ENCODE results near the gene GFPT2. TPM values are rescaled to one million over a fixed set of nuclear protein-coding genes. Genes with fewer than 3 reads are reported as not detected.
A peak's percentile ranks its signal among the peaks of the same experiment; 100 is the strongest.

The GFPT2 gene
- total and polyA plus RNA-seq, 8 donors, result 0.83 to 10.6 (median 4.2) TPM

GRCh38 chr5:180345186-180345585 lies 8.0 kb downstream of the GFPT2 start:
- TF ChIP-seq CTCF (IDR thresholded peaks at IDR 0.05), result no peak
- Histone ChIP-seq H3K27ac (no peak overlapping the region), H3K27me3 (no peaks in the 10 kb centered on the region), H3K9me3 (no peaks in the 10 kb centered on the region), H3K4me1 (no peaks in the 10 kb centered on the region), H3K36me3 (no peaks in the 10 kb centered on the region), H3K4me3 (no peak overlapping the region)
- no peak for DNase-seq
- ATAC-seq, result no peak
- WGBS, 2 donors, result 87 to 93% methylated on average over 8 of the region's 8 CpGs
- intact Hi-C loops (cut with DNase I), result no loop called here
- no peak for FAIRE-seq

- DNase-seq, result no peak
- no peaks in the 10 kb centered on the region for H3K36me3 ChIP-seq
- WGBS, 2 donors, result 89 to 97% methylated on average over 7 of the region's 7 CpGs
- intact Hi-C loops (cut with DNase I), result no loop called here
- H3K4me1 ChIP-seq, result no peaks in the 10 kb centered on the region
- H3K27me3 ChIP-seq, result no peaks in the 10 kb centered on the region
- H3K4me3 ChIP-seq, result no peak overlapping the region
- H3K27ac ChIP-seq, result no peak overlapping the region
- TF ChIP-seq CTCF (IDR thresholded peaks at IDR 0.05), result no peak
- no peaks in the 10 kb centered on the region for H3K9me3 ChIP-seq
- ATAC-seq, result no peak
- no peak for FAIRE-seq
Observed at GRCh38 chr5:180344696-180344999, 8.5 kb downstream of the GFPT2 start.

GRCh38 chr5:180343831-180344695 lies 9.1 kb downstream of the GFPT2 start:
- Histone ChIP-seq H3K4me3 (no peak overlapping the region), H3K36me3 (no peaks in the 10 kb centered on the region), H3K27me3 (no peaks in the 10 kb centered on the region), H3K4me1 (no peaks in the 10 kb centered on the region), H3K27ac (no peak overlapping the region), H3K9me3 (no peaks in the 10 kb centered on the region)
- ATAC-seq (peak in 1 of 4 donors; percentile 22), FAIRE-seq (no peak), DNase-seq (no peak)
- intact Hi-C loops (cut with DNase I), result no loop called here
- no peak for TF ChIP-seq CTCF (IDR thresholded peaks at IDR 0.05)
- 80 to 81% methylated on average over 14 of the region's 14 CpGs for WGBS, 2 donors

DNA sequence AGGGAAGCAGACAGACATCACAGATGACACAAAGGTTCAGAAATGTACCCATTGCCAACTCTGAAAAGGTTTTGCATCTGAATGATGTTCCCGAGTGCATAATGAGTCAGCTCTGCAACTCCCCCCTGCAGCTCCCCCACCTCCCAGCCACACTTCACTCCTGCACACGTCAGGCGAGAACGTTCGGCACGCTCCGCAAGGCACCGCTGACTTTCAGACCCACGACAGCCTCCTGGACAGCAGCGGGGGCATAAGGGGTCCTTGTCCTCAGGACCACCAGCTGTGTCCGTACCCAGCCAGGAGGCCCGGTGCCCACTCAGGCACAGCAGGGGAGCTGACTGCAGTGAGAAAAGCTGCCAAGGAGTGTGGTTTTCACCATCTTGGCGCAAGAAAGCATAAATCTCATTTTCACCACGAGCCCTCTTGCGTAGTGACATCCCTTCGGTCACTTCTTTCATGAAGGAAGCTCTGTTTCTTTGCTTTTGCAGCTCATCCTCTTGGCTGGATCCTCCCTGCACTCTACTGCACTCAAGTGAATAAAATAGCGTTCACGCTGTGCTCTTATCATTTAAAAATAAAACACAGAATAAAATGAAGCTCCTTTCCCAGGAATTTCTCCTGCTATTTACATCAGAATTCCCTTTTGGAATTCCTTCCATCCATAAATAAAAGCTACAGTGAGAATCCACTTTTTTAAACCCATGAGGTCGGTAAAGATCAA lies 9.9 kb downstream of the GFPT2 start:
- Histone ChIP-seq H3K4me1 (no peaks in the 10 kb centered on the region), H3K4me3 (no peak overlapping the region), H3K27me3 (no peaks in the 10 kb centered on the region), H3K27ac (no peak overlapping the region), H3K36me3 (no peaks in the 10 kb centered on the region), H3K9me3 (no peaks in the 10 kb centered on the region)
- FAIRE-seq (no peak), DNase-seq (peak in 1 of 6 donors; percentile 41), ATAC-seq (peak in 1 of 4 donors; percentile 14)
- intact Hi-C loops (cut with DNase I), result no loop called here
- TF ChIP-seq CTCF (IDR thresholded peaks at IDR 0.05), result no peak
- 73 to 75% methylated on average over 19 of the region's 19 CpGs for WGBS, 2 donors

GRCh38 chr5:180341595-180341994 lies 11.5 kb downstream of the GFPT2 start:
- H3K36me3 ChIP-seq, result no peaks in the 10 kb centered on the region
- ATAC-seq, result no peak
- WGBS, 2 donors, result 91% methylated on average over 8 of the region's 8 CpGs
- H3K4me3 ChIP-seq, result no peak overlapping the region
- no peak for TF ChIP-seq CTCF (IDR thresholded peaks at IDR 0.05)
- H3K9me3 ChIP-seq, result no peaks in the 10 kb centered on the region
- intact Hi-C loops (cut with DNase I), result no loop called here
- H3K4me1 ChIP-seq, result no peaks in the 10 kb centered on the region
- FAIRE-seq, result no peak
- DNase-seq, result no peak
- no peaks in the 10 kb centered on the region for H3K27me3 ChIP-seq
- no peak overlapping the region for H3K27ac ChIP-seq

Measured in pancreas (tissue), 10 donors.